GM18867 (cell line): Measurements from ENCODE around the gene SP140L.
"Not testable (repeated sequence)": the region's sequence is repeated elsewhere in the genome, so short reads cannot be mapped to it uniquely, and the experiment has no call there.

Source experiments
- ATAC-seq: cut with Tn5 transposase; IDR thresholded peaks from one replicate; pipeline ENCODE4 v1.9.1; 2021; ENCODE audit warnings: mild to moderate bottlenecking, moderate library complexity; ENCODE audit not compliant: unreplicated experiment

Gene SP140L

GRCh38 chr2:230323385-230324106 is 3.4 kb upstream of the SP140L start:
- no peak for ATAC-seq

- no peak for ATAC-seq
These were observed 2.5 kb upstream of the SP140L start for GRCh38 chr2:230324503-230324902.

- no peak for ATAC-seq
These were observed 1.4 kb upstream of the SP140L start for GRCh38 chr2:230325316-230326243.

- ATAC-seq = peak; percentile 74
These were observed 593 bp downstream of the SP140L start for GRCh38 chr2:230327418-230328154.

- no peak for ATAC-seq
These were observed 1.1 kb downstream of the SP140L start for GRCh38 chr2:230328155-230328458.

- no peak for ATAC-seq
These were observed 3.1 kb downstream of the SP140L start for GRCh38 chr2:230329946-230330605.

- no peak for ATAC-seq
These were observed 3.7 kb downstream of the SP140L start for GRCh38 chr2:230330725-230331124.

GRCh38 chr2:230335461-230335863 is 8.5 kb downstream of the SP140L start:
- no peak for ATAC-seq

- ATAC-seq = no peak
These were observed 9.0 kb downstream of the SP140L start for GRCh38 chr2:230335864-230336506.

- not testable (repeated sequence) for ATAC-seq
These were observed 15.0 kb downstream of the SP140L start for GRCh38 chr2:230341936-230342528.

- not testable (repeated sequence) for ATAC-seq
These were observed 16.1 kb downstream of the SP140L start for GRCh38 chr2:230343041-230343624.

- no peak for ATAC-seq
These were observed 16.8 kb downstream of the SP140L start for GRCh38 chr2:230343747-230344146.

- ATAC-seq = no peak
These were observed 19.5 kb downstream of the SP140L start for GRCh38 chr2:230346465-230346864.

GRCh38 chr2:230346921-230347533 is 20.0 kb downstream of the SP140L start:
- ATAC-seq = no peak

GRCh38 chr2:230347659-230348305 is 20.8 kb downstream of the SP140L start:
- peak; percentile 45 for ATAC-seq

GRCh38 chr2:230348787-230349186 is 21.8 kb downstream of the SP140L start:
- no peak for ATAC-seq

- ATAC-seq = no peak
These were observed 29.1 kb downstream of the SP140L start for GRCh38 chr2:230356084-230356483.

GRCh38 chr2:230358305-230358704 is 31.3 kb downstream of the SP140L start:
- no peak for ATAC-seq

GRCh38 chr2:230360028-230360427 is 33.0 kb downstream of the SP140L start:
- ATAC-seq = no peak
